Ectodermal cell (in vitro differentiated cells): Measurements from ENCODE around the gene DENND1C.
"Not testable (repeated sequence)": the region's sequence is repeated elsewhere in the genome, so short reads cannot be mapped to it uniquely, and the experiment has no call there.

Experiments
- H3K27ac ChIP-seq: 2 replicates; pipeline ENCODE4 v1.7.0; 2013; ENCODE audit warnings: mild to moderate bottlenecking, low read depth, low read length; ENCODE audit not compliant: insufficient read depth, poor library complexity, severe bottlenecking
- H3K27me3 ChIP-seq: 2 replicates; pipeline ENCODE4 v1.7.0; 2013; ENCODE audit warnings: mild to moderate bottlenecking, low read length; ENCODE audit not compliant: insufficient read depth, control insufficient read depth, poor library complexity, severe bottlenecking
- H3K36me3 ChIP-seq: one replicate; pipeline ENCODE4 v1.7.0; 2013; ENCODE audit warnings: low read length; ENCODE audit not compliant: control insufficient read depth, insufficient read depth
- H3K4me1 ChIP-seq: one replicate; pipeline ENCODE4 v1.7.0; 2013; ENCODE audit warnings: low read length; ENCODE audit not compliant: control insufficient read depth, insufficient read depth
- H3K4me3 ChIP-seq: 2 replicates; pipeline ENCODE4 v1.7.0; 2013; ENCODE audit warnings: low read depth, low read length, control low read depth; ENCODE audit not compliant: insufficient read depth
- H3K9me3 ChIP-seq: 2 replicates; pipeline ENCODE4 v1.7.0; 2013; ENCODE audit warnings: mild to moderate bottlenecking, low read length, moderate library complexity; ENCODE audit not compliant: control insufficient read depth
- WGBS, 2 experiments: methylation state at CpG; one replicate each; pipeline ENCODE4 v1.1.7; 2013; ENCODE audit warnings: missing lambda C conversion rate in 2 of 2; 5-methylcytosine and 5-hydroxymethylcytosine counted together

The DENND1C gene

GRCh38 chr19:6519289-6519688 is 37.7 kb upstream of the DENND1C start:
- no peaks in the 10 kb centered on the region for H3K36me3 ChIP-seq
- H3K9me3 ChIP-seq, result no peaks in the 10 kb centered on the region
- no peaks in the 10 kb centered on the region for H3K4me1 ChIP-seq
- peaks cover 7% of the 10 kb centered on the region for H3K27me3 ChIP-seq
- H3K27ac ChIP-seq, result no peak overlapping the region
- H3K4me3 ChIP-seq, result no peak overlapping the region
- WGBS, 2 experiments, result 86 to 91% methylated on average over 2 of the region's 2 CpGs

GRCh38 chr19:6518145-6518911 is 36.7 kb upstream of the DENND1C start:
- 72 to 74% methylated on average over 14 of the region's 14 CpGs for WGBS, 2 experiments
- H3K36me3 ChIP-seq, result no peaks in the 10 kb centered on the region
- no peak overlapping the region for H3K27ac ChIP-seq
- H3K9me3 ChIP-seq, result no peaks in the 10 kb centered on the region
- H3K4me1 ChIP-seq, result no peaks in the 10 kb centered on the region
- H3K4me3 ChIP-seq, result no peak overlapping the region
- H3K27me3 ChIP-seq, result peaks cover 7% of the 10 kb centered on the region

- H3K4me1 ChIP-seq, result no peaks in the 10 kb centered on the region
- no peaks in the 10 kb centered on the region for H3K36me3 ChIP-seq
- H3K4me3 ChIP-seq, result peak overlapping the region; percentile 51
- peaks cover 7% of the 10 kb centered on the region for H3K27me3 ChIP-seq
- 3% methylated on average over 38 of the region's 38 CpGs for WGBS, 2 experiments
- H3K27ac ChIP-seq, result no peak overlapping the region
- no peaks in the 10 kb centered on the region for H3K9me3 ChIP-seq
Measured at GRCh38 chr19:6516659-6517291, 35.2 kb upstream of the DENND1C start.

GRCh38 chr19:6516018-6516658 is 34.6 kb upstream of the DENND1C start:
- no peaks in the 10 kb centered on the region for H3K9me3 ChIP-seq
- no peak overlapping the region for H3K27ac ChIP-seq
- WGBS, 2 experiments, result 4 to 5% methylated on average over 26 of the region's 26 CpGs
- no peaks in the 10 kb centered on the region for H3K36me3 ChIP-seq
- H3K4me3 ChIP-seq, result peak overlapping the region; percentile 51
- H3K27me3 ChIP-seq, result peaks cover 7% of the 10 kb centered on the region
- no peaks in the 10 kb centered on the region for H3K4me1 ChIP-seq

GRCh38 chr19:6514926-6515544 is 33.4 kb upstream of the DENND1C start:
- no peak overlapping the region for H3K27ac ChIP-seq
- H3K4me1 ChIP-seq, result no peaks in the 10 kb centered on the region
- 85 to 88% methylated on average over 13 to 15 of the region's 15 CpGs for WGBS, 2 experiments
- no peaks in the 10 kb centered on the region for H3K9me3 ChIP-seq
- H3K27me3 ChIP-seq, result peaks cover 7% of the 10 kb centered on the region
- H3K36me3 ChIP-seq, result no peaks in the 10 kb centered on the region
- no peak overlapping the region for H3K4me3 ChIP-seq

- Histone ChIP-seq H3K9me3 (no peaks in the 10 kb centered on the region), H3K27me3 (peaks cover 7% of the 10 kb centered on the region), H3K4me1 (no peaks in the 10 kb centered on the region), H3K27ac (no peak overlapping the region), H3K36me3 (no peaks in the 10 kb centered on the region), H3K4me3 (no peak overlapping the region)
- WGBS, 2 experiments, result 87 to 93% methylated on average over 9 of the region's 9 CpGs
Measured at GRCh38 chr19:6514089-6514488, 32.5 kb upstream of the DENND1C start.

GRCh38 chr19:6510618-6511017 is 29.0 kb upstream of the DENND1C start:
- WGBS, 2 experiments, result 91 to 93% methylated on average over 7 of the region's 7 CpGs
- Histone ChIP-seq H3K4me3 (no peak overlapping the region), H3K27me3 (no peaks in the 10 kb centered on the region), H3K9me3 (no peaks in the 10 kb centered on the region), H3K27ac (no peak overlapping the region), H3K36me3 (no peaks in the 10 kb centered on the region), H3K4me1 (no peaks in the 10 kb centered on the region)

- H3K9me3 ChIP-seq, result no peaks in the 10 kb centered on the region
- 87 to 89% methylated on average over 20 of the region's 20 CpGs for WGBS, 2 experiments
Measured at GRCh38 chr19:6509118-6509971, 27.8 kb upstream of the DENND1C start.

GRCh38 chr19:6508028-6508771 is 26.6 kb upstream of the DENND1C start:
- H3K9me3 ChIP-seq, result not testable (repeated sequence)
- 92 to 94% methylated on average over 9 of the region's 9 CpGs for WGBS, 2 experiments

More at GRCh38 chr19:6509118-6509971, 27.8 kb upstream of the DENND1C start:
- H3K4me1 ChIP-seq, result no peaks in the 10 kb centered on the region
- no peaks in the 10 kb centered on the region for H3K36me3 ChIP-seq
- no peaks in the 10 kb centered on the region for H3K27me3 ChIP-seq
- no peak overlapping the region for H3K27ac ChIP-seq
- H3K4me3 ChIP-seq, result no peak overlapping the region

More at GRCh38 chr19:6508028-6508771, 26.6 kb upstream of the DENND1C start:
- not testable (repeated sequence) for H3K36me3 ChIP-seq, H3K27ac ChIP-seq, H3K4me1 ChIP-seq, H3K4me3 ChIP-seq, H3K27me3 ChIP-seq
